ENCODE measurements around the gene NEK4. TPM values are rescaled to one million over a fixed set of nuclear protein-coding genes. Genes with fewer than 3 reads are reported as not detected.

The NEK4 gene
- total and polyA plus RNA-seq, 2 experiments from 2014 or later = 12.4 to 14.7 TPM

DNA sequence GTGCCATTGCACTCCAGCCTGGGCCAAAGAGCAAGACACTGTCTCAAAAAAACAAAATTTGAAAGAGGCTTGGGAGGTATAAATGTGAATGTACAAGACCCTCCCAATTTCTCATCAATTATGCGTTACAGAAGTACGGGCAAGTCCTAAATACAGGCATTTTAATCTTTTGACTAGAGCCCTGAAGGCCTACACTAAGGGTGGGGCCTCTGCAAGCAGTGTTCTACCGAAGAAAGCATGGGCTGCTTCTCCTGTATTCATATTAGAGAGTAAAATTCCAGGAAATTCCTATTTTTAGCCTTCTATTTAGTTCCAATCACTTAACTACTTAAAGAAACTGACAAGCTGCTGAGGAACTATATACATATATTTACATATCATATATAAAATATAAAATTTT, 110.7 kb downstream of the NEK4 start:
- Histone ChIP-seq H3K36me3 (peaks cover 72% of the 10 kb centered on the region), H3K27ac (no peak overlapping the region), H3K4me1 (ENCODE audit: low read depth) (no peaks in the 10 kb centered on the region), H3K27me3 (no peaks in the 10 kb centered on the region), H3K4me3 (no peak overlapping the region), H3K9me3 (ENCODE audit: low read depth) (no peaks in the 10 kb centered on the region)
- TF ChIP-seq, protein P1, sequence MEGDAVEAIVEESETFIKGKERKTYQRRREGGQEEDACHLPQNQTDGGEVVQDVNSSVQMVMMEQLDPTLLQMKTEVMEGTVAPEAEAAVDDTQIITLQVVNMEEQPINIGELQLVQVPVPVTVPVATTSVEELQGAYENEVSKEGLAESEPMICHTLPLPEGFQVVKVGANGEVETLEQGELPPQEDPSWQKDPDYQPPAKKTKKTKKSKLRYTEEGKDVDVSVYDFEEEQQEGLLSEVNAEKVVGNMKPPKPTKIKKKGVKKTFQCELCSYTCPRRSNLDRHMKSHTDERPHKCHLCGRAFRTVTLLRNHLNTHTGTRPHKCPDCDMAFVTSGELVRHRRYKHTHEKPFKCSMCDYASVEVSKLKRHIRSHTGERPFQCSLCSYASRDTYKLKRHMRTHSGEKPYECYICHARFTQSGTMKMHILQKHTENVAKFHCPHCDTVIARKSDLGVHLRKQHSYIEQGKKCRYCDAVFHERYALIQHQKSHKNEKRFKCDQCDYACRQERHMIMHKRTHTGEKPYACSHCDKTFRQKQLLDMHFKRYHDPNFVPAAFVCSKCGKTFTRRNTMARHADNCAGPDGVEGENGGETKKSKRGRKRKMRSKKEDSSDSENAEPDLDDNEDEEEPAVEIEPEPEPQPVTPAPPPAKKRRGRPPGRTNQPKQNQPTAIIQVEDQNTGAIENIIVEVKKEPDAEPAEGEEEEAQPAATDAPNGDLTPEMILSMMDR (IDR thresholded peaks at IDR 0.05; ENCODE audit: low read depth, low read length) = no peak
- DNase-seq (ENCODE audit: low read depth in 1 of 2, low spot score in 1 of 2) = no peak

Other genes with a start within 250 kb of the NEK4 start
- 214 and 233 TPM in 2 replicates for gene NT5DC2, start 237.1 kb downstream of the NEK4 start, total RNA-seq
- 113 and 120 TPM in 2 replicates for gene NT5DC2, start 237.1 kb downstream of the NEK4 start, polyA plus RNA-seq
- gene UQCC5, start 234.3 kb downstream of the NEK4 start, total RNA-seq = 1.0 and 23.8 TPM in 2 replicates
- gene UQCC5, start 234.3 kb downstream of the NEK4 start, polyA plus RNA-seq = 64.7 and 89.3 TPM in 2 replicates
- 48.8 and 76.2 TPM in 2 replicates for gene PBRM1, start 85.0 kb downstream of the NEK4 start, total RNA-seq
- gene PBRM1, start 85.0 kb downstream of the NEK4 start, polyA plus RNA-seq = 64.0 and 66.4 TPM in 2 replicates
- gene GNL3, start 84.9 kb downstream of the NEK4 start, total RNA-seq = 53.8 and 57.3 TPM in 2 replicates
- 83.2 and 92.2 TPM in 2 replicates for gene GNL3, start 84.9 kb downstream of the NEK4 start, polyA plus RNA-seq
- gene GLT8D1, start 65.1 kb downstream of the NEK4 start, total RNA-seq = 75.4 and 85.0 TPM in 2 replicates
- gene GLT8D1, start 65.1 kb downstream of the NEK4 start, polyA plus RNA-seq = 74.2 and 75.4 TPM in 2 replicates
- gene SPCS1, start 64.8 kb downstream of the NEK4 start, total RNA-seq = 103 and 173 TPM in 2 replicates
- gene SPCS1, start 64.8 kb downstream of the NEK4 start, polyA plus RNA-seq = 217 and 234 TPM in 2 replicates
- not detected in 2 replicates for gene ITIH1, start 6.7 kb upstream of the NEK4 start, total RNA-seq
- gene ITIH1, start 6.7 kb upstream of the NEK4 start, polyA plus RNA-seq = 0.20 TPM in 1 of 2 replicates, not detected in the other
- 0.06 TPM in 1 of 2 replicates, not detected in the other for gene ITIH3, start 23.9 kb upstream of the NEK4 start, total RNA-seq
- 0.88 TPM in 1 of 2 replicates, not detected in the other for gene ITIH3, start 23.9 kb upstream of the NEK4 start, polyA plus RNA-seq
- gene ITIH4, start 59.7 kb upstream of the NEK4 start, total RNA-seq = 2.3 and 2.9 TPM in 2 replicates
- 1.7 and 2.0 TPM in 2 replicates for gene ITIH4, start 59.7 kb upstream of the NEK4 start, polyA plus RNA-seq
- gene MUSTN1, start 64.1 kb upstream of the NEK4 start, total RNA-seq = 1.9 TPM in 1 of 2 replicates, not detected in the other
- gene MUSTN1, start 64.1 kb upstream of the NEK4 start, polyA plus RNA-seq = not detected in 2 replicates
- 9.0 and 17.4 TPM in 2 replicates for gene STIMATE, start 126.6 kb upstream of the NEK4 start, total RNA-seq
- 4.8 and 7.3 TPM in 2 replicates for gene STIMATE, start 126.6 kb upstream of the NEK4 start, polyA plus RNA-seq

Measured in cardiac muscle cell (in vitro differentiated cells and primary cell).